Left forelimb (tissue), 1 donor: ENCODE data around the gene METTL6.
A peak's percentile ranks its signal among the peaks of the same experiment; 100 is the strongest.
"Not testable (repeated sequence)": the region's sequence is repeated elsewhere in the genome, so short reads cannot be mapped to it uniquely, and the experiment has no call there.

Experiments used
- DNase-seq: peaks from one replicate; pipeline ENCODE4 v3.0.0-alpha.2; 2018; ENCODE audit warnings: low spot score

The METTL6 gene

DNA sequence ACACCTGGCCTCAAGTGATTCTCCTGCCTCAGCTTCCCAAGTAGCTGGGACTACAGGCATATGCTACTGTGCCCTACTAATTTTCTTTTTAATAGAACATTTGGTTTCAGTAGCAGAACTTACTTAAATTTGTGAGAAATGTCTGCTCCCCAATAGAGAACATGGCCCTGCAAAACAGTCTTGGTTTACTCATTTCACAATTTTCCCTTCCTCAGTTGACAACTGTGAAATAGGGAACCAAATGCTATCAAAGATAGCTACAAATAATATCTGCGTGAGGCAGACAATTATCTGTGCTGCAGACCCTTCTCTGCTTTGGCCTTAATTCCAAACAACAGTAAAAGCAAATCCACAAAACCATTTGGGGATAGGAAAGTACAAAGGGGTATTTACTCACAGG lies 22.6 kb downstream of the METTL6 start:
- no peak for DNase-seq

DNA sequence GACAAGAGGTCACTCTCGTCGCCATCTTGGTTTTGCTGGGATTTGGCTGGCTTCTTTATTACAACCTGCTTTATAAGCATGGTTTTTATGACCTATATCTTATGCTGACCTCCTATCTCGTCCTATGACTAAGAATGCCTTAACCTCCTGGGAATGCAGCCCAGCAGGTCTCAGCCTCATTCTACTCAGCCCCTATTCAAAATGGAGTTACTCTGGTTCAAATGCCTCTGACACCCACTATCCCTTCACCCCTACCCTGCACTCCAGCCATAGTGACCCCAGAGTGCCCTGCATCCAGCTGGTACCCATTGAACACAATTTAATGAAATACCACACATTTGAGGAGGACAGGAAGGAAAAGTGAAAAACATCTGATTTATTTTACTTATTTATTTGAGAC lies 23.4 kb downstream of the METTL6 start:
- no peak for DNase-seq

DNA sequence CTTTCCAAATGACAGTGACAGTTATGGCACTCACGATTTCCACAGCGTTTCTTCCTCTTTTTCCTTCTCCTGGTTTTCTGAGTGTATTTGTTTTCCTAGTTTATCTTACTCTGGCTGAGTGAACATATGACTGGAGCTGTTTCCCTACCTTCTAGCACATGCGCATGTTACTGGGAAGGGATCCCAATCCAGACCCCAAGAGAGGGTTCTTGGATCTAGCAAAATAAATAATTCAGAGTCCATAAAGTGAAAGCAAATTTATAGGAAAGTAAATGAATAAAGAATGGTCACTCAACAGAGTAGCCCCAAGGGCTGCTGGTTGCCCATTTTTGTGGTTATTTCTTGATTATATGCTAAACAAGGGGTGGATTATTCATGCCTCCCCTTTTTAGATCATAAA lies 23.8 kb downstream of the METTL6 start:
- no peak for DNase-seq

DNA sequence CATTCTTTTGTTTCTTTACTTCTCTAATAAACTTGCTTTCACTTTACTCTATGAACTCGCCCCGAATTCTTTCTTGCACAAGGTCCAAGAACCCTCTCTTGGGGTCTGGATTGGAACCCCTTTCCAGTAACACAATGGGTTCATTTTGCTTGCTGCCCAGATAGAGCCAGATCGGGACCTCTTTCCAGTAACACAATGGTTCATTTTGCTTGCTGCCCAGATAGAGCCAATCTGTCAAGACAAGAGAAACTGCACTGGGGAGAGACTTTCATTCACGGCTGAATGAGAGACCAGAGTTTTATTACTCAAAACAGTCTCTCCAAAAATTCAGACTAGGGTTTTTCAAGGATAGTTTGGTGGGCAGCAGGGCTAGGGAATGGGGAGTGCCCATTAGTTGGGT lies 25.4 kb downstream of the METTL6 start:
- no peak for DNase-seq

DNA sequence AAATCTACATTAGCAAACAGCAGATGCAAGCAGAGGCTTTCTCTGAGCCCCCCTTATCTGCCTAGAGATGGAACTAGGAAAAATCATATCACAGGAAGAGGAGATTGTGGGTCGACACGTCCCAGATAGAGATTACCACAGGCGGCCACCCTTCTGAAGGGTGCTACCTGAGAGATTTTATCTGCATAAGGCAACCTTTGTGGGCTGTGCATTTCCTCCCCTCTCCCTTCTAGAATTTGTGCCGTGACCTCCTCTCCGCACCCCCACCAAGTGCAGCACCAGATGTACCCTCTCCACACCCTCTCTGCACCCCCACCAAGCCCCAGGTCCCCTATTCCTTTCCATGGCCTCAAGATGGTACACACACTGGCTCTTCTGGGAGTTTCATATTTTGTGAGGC lies 27.4 kb downstream of the METTL6 start:
- DNase-seq = no peak

DNA sequence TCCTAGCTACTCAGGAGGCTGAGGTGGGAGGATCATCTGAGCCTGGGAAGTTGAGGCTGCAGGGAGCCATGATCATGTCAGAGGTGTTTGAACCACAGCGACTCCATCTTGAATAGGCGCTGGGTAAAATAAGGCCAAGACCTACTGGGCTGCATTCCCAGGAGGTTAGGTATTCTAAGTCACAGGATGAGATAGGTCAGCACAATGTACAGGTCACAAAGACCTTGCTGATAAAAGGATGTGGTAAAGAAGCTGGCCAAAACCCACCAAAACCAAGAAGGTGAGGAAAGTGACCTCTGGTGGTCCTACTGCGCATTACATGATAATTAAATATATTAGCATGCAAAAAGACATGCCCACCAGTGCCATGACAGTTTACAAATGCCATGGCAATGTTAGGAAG lies 28.6 kb downstream of the METTL6 start:
- not testable (repeated sequence) for DNase-seq

DNA sequence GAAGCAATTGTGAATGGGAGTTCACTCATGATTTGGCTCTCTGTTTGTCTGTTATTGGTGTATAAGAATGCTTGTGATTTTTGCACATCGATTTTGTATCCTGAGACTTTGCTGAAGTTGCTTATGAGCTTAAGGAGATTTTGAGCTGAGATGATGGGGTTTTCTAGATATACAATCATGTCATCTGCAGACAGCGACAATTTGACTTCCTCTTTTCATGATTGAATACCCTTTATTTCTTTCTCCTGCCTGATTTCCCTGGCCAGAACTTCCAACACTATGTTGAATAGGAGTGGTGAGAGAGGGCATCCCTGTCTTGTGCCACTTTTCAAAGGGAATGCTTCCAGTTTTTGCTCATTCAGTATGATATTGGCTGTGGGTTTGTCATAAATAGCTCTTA lies 34.1 kb downstream of the METTL6 start:
- DNase-seq = not testable (repeated sequence)

DNA sequence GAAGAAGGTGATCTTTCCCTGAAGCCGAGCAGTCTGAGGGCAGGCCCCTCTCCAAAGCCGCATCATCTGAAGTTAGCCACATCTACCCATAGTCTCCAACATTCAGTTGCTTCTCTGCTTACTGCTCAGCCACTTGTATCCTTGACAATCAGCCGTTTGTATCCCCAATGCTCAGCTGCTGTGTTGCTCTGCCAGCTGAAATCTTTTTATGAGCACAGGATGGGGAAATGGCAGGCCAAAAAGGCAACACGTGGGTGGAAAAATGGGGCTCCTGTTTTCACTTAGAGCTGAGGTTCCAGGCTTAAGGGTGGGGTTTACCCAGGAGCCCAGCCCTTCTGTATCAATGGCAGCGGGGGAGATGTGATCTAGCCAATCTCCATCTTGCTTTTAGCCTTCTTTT lies 36.3 kb downstream of the METTL6 start:
- DNase-seq = no peak

DNA sequence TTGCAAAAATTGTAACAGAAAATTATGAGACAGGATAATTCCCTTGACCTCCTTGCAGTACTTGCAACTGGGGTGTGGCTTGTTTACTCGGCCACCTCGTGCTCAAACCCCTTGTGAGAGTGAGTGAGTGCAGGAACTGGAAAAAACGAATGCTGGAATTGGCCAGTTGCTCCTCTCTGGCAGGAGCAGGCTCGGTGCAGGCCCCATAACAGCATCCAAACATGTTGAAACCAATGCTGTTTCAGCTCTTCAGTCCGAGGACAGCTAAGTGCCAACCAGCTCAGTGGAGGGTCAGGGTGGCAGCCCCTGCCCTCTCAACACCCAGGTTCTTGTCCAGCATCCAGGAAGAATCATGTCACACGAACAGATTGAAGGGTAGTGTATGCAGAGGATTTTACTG lies 36.9 kb downstream of the METTL6 start:
- DNase-seq = no peak

DNA sequence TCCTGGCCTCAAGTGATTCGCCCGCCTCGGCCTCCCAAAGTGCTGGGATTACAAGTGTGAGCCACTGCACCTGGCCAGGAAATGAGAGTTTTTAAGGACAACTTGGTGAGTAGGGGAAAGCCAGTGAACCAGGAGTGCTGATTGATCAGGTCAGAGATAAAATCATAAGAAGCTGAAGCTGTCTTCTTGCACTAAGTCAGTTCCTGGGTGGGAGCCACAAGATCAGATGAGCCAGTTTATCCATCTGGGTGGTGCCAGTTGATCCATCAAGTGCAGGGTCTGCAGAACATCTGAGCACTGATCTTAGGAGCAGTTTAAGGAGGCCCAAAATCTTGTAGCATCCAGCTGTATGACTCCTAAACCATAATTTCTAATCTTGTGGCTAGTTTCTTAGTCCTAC lies 39.0 kb downstream of the METTL6 start:
- DNase-seq = not testable (repeated sequence)

DNA sequence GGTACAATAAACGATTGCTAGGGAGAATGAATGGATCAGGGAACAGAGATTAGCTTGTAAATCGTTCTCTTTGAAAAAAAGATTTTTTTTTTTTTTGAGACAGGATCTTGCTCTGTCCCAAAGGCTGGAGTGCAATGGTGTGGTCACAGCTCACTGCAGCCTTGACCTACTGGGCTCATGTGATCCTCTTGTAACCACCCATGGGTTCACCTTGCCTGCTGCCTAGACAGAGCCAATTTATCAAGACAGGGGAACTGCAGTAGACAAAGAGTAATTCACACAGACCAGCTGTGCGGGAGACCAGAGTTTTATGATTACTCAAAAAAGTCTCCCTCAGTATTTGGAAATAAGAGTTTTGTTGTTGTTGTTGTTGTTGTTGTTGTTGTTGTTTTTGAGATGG lies 39.6 kb downstream of the METTL6 start:
- DNase-seq = no peak

DNA sequence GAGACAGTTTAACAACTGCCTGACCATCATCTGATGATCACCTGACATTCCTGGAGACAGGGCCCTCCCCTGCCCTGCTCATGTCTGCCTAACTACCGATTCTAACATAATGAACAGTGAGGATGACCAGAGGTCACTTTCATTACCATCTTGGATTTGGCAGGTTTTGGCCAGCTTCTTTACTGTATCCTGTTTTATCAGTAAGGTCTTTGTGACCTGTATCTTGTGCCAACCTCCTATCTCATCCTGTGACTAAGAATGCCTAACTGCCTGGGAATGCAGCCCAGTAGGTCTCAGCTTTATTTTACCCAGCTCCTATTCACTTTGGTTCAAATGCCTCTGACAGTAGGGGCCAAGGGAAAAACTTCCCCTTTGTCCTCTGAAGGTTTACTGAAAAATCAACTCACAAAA lies 40.2 kb downstream of the METTL6 start:
- no peak for DNase-seq

DNA sequence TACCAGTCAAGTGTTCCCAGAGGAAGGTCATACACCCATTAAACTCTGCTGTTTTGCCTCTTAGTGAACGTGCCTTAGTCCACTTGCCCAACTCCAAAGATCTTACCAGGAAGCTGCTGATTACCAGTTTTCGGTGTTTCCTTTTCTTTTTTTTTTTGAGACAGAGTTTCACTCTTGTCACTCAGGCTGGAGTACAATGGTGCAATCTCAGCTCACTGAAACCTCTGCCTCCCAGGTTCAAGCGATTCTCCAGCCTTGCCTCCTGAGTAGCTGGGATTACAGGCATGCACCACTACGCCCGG lies 40.7 kb downstream of the METTL6 start:
- not testable (repeated sequence) for DNase-seq

DNA sequence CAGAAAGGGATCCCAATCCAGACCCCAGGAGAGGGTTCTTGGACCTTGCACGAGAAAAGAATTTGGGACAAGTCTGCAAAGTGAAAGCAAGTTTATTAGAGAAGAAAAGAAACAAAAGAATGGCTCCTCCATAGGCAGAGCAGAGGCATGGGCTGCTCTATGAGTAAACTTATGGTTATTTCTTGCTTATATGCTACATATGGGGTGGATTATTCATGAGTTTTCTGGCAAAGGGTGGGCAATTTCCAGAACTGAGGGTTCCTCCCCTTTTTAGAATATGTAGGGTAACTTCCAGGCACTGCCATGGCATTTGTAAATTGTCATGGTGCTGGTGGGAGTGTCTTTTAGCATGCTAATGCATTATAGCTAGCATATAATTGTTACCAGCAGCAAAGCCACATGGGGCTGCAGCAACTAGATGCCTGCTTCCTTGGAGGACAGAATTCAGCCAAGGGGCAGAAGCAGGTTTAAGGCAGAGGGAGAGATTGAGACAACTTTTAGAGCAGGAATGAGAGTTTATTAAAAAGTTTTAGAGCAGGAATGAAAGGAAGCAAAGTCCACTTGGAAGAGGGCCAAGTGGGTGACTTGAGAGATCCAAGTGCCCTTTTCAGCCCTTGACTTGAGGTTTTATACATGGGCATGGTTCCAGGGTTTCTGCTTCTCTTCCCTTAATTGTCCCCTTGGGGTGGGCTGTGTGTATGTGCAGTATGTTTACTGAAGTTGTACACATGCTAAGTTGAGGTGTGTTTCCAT lies 41.3 kb downstream of the METTL6 start:
- DNase-seq = no peak

DNA sequence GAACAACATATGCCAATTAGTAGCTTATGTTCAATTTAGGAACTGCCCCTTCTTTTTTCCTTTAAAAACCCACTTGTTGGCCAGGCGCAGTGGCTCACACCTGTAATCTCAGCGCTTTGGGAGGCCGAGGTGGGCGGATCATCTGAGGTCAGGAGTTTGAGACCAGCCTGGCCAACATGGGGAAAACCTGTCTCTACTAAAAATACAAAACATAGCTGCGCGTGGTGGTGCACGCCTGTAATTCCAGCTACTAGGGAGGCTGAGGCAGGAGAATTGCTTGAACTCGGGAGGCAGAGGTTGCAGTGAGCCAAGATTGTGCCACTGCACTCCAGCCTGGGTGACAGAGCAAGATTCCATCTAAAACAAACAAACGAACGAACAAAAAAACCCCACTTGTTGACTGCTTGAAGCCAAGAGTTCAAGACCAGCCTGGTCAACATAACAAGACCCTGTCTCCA lies 42.1 kb downstream of the METTL6 start:
- DNase-seq = not testable (repeated sequence)

DNA sequence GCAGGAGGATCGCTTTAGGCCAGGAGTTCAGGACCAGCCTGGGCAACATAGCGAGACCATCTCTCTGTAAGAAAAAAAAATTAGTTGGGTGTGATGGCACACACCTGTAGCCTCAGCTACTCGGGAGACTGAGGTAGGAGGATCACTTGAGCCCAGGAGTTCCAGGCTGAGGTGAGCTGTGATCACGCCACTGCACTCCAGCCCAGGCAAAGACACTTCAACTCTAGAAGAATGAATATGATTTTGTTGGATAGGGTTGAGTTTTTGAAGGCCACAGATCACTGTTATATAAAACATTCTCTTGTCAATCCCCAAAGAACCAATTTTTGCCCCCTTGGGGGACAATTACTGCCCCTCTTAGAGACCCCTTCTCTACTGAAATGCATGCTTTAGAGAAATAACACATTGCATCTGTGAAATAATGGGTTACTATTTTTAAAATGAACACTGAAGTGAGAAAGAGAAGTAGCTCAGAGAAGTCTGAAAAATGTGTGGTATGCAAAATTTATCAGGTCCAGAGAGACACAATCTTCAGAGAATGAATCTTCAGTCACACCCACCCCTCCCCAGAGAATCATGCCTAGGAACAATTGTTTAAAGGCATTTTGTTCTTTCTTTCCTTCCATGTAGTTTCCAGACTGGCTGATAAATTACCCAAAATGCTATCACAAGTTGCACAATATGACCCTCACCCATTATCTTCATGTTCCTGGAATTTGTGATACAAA lies 42.7 kb downstream of the METTL6 start:
- DNase-seq = no peak

DNA sequence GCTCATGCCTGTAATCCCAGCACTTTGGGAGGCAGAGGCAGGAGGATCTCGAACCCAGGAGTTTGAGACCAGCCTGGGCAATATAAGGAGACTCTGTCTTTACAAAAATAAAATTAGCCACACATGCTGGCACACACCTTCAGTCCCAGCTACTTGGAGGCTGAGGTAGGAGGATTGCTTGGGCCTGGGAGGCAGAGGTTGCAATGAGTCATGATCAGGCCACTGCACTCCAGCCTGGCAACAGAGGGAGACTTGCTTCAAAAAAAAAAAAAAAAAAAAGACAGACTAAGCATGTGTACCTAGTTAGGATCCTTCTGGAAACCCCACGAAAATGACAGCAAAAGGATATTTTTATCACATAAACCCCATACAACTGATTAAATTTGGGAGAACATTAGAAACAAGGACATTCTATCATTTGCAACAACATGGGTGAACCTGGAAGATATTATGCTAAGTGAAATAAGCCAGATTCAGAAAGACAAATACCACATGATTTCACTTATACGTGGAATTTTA lies 44.9 kb downstream of the METTL6 start:
- no peak for DNase-seq

DNA sequence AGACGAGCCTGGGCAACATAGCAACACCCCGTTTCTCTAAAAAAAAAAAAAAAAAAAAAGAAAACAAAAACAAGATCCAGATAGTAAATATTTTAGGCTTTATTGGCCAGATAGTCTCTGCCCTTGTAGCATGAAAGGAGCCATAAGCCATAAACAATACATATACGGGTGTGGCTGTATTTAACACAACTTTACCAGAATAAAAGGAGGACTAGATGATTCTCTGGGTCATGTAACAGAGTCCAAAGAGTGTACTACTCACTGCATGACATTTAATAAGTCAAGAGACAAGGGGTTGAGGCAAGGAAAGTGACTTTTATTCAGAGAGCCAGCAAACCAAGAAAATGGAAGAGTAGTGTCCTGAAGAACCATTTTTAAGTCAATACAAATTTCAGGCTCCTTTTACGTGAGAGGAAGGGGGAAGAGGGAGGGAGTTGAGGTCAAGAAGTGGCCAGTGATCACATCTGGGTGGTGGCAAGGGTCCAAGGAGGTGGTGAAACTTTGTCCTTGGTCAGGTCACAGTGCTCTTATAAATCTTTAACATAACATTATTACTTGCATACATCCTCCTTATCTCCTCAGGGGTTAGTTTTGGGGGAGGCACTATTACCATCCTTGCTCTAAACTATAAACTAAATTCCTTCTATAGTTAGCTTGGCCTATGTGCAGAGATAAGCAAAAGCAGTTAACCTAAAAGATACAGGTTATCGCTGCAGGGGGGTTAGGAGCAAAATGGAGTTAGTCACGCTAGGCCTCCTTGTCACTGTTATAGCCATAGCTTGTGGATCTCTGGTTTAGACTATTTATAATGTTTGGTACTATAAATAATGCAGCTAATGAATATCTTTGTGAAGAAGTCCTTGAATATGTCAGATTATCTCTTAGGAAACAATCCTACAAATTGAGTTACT lies 46.1 kb downstream of the METTL6 start:
- no peak for DNase-seq

DNA sequence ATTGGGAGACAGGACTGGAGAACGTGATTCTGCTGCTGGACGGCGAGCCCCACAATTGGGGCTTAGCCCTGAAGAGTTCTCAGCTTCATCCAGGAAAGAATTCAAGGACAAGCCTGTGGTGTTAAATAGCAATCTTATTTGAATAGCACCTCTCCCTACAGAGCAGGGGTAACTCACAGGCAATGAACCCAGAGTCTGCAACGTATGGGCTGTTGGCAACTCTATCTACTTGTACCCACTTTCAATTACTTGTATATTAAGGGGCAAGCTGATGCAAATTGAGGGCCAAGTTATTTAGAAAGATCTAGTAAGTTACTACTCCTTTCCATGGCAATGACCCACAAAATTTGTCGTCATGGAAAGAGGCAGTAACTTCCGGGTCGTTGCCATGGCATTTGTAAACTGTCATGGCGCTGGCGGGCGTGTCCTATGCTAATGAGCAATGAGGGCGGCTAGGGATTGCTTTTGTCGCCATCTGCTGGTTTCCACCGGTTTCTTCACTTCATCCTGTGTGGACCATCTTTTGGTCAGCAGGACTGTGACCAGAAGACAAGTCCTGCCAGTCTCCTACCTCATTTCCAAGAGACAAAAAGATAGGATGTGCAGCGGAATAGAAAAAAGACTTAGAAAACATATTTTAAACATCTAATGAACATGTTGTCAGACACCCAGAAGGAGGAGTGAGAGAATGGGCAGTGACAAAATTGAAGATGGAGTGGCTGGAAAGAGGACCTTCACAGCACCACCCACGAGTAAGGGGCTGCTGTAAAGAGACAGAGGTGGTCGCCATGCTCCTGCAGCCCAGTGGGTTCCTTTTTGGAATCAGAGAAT lies 49.2 kb downstream of the METTL6 start:
- DNase-seq = peak; percentile 87

DNA sequence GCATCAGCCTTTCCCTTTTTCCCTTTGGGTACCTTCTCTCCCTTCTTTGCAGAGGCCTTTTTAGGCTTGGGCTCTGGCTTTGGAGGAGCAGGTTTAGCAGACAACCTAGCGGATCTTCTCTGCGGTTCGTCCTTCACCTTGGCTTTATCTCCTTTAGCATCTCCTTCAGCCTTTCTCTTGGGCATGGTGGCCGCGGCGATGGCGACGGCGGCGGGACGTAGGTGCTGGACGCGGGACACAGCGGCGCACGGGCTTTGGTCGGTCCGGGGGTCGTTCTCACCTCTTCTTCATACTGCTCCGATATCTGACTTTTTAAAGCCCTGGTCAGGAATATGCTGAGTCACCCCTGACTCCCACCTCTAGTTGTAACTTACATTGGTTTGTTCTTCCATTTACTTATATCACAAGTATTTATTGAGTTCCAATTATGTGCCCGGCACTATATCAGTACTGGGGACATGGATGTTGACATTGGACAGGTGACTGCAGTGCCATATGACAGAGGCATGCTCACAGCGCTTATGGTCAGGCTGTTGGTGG lies 51.8 kb downstream of the METTL6 start:
- no peak for DNase-seq

DNA sequence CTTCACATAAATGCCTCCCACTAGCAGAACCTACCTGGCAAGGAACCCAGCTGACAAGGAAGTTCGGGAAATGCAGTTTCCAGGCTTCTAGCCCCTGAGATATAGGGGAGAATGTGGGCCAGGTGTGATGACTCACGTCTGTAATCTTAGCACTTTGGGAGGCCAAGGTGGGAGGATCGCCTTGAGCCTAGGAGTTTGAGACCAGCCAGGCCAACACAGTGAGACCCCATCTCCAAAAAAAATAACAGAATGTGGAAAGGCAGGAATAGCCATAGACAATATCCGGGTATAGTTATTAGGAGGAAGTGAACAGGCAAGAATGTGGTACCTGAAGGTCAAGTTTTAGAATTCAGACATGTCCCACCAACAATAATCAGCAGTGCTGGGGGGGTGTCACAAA lies 54.4 kb downstream of the METTL6 start:
- no peak for DNase-seq
